GM18517 (cell line): ENCODE measurements around the gene PTPRN2.

ENCODE experiments used
- ATAC-seq: cut with Tn5 transposase; IDR thresholded peaks from one replicate; pipeline ENCODE4 v1.9.1; 2021; ENCODE audit warnings: mild to moderate bottlenecking, moderate library complexity; ENCODE audit not compliant: unreplicated experiment

Gene PTPRN2

DNA sequence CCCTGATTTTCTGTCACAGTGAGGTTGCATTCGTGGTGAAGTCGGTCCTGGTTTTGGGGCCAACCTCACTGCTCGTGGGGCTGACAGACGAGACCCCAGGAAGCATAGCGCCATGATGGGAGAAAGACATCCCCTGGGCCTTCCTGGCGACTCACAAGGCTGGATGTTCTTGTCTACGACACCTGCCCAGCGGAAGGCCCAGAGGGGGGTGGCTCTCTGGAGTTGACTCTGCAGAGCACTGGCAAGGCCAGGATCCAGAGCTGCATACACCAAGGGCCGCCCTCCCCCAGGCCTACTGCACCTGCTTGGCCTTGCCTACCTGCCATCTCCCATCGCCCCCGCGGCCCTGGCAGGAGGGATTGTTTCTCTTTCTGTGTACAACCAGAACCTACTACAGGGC is 608.9 kb downstream of the PTPRN2 start:
- ATAC-seq: no peak

GRCh38 chr7:157977717-157978496 is 609.7 kb downstream of the PTPRN2 start:
- ATAC-seq: no peak

DNA sequence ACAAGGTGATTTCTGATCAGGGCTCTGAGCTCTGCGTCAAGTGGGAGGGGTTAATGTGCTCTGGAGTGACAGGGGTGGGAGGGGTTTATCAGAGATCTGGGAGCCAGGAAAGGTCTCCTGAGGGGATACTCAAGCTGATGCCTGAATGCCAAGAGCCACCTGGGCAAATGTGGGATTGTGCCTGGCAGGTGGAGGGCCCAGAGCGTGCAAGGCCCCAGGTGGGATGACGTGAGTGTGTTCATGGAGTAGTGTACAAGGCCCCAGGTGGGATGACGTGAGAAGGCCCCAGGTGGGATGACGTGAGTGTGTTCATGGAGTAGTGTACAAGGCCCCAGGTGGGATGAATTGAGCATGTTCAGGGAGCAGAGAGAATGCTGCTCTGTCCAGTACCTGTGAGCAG is 610.3 kb downstream of the PTPRN2 start:
- no peak for ATAC-seq

- no peak for ATAC-seq
These were observed 611.2 kb downstream of the PTPRN2 start for GRCh38 chr7:157976406-157976805.

DNA sequence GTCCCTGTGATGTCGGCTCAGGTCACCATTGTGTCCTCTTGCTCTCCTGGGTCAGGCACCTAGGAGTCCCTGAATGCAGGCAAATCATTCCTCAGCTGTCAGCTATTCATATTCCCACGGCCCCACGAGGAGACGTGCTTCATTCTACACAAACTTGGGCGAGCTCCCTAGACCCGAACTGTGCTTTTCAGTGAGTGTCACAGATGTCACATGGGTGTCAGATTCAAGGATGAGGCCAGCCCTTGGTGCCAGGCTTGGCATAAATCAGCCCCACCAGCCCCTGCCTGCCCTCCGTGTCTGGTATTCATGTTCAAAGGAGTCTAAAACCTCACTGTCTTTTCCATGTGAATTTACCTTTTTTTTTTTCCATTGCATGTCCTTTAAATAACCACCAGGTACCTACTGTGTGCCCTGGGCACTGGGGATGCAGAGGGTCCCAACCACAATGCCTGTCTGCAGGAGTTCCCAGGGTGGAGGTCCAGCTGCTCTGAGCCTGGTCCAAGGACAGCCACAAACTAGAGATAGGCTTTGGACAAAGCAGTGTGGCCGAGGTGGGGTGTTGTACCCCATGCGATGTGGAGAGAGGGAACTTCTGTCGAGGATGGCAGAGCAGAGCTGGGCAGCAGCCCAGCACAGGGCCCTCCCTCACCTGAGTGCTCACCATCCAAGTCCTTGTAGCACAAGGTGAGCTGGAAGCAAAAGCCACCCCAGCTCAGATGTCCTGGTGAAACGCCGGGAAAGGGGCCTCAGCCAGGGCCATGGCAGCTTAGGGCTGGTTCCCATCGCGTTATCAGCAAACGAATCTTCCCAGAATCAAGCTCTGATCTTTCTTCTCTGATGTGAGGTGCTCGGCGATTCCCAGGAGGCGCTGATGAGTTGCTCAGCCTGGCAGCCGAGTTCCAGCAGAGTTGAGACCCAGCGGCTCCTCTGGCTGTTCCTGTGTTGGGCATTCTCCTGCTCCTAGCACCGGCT is 611.9 kb downstream of the PTPRN2 start:
- no peak for ATAC-seq

- no peak for ATAC-seq
These were observed 612.9 kb downstream of the PTPRN2 start for GRCh38 chr7:157974678-157975230.

DNA sequence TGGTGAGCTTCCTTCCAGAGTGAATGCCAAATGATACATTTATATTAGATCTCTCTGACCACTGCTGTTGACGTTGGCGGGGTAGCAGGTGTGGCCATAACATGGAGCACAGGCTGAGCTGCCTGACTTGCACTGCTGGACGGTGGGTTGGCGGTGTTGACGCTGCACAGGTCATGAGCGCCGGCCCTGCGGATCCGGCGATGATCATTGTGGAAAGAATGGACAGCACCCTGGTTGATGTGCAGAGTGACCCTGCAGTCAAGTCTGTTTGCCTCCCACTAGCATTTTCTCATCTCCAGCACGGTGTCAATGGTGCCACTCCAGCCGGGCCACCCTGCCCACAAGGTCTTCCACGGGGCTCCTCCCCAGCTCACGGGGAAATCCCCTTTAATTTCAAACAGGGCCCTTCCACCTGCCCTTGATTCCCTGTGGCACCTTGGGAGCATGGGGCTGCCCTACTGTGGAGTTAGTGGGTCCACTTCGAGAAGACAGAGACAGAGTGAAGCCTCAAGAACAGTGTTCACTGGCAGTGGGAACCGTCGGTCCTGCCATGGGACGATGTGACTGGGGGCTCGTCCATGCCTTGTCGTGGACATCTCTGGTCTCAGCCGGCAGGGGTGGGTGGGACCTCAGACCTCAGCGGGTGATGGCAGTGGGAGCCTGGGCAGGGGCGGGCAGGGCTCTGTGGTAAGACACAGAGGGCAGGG is 613.5 kb downstream of the PTPRN2 start:
- no peak for ATAC-seq

DNA sequence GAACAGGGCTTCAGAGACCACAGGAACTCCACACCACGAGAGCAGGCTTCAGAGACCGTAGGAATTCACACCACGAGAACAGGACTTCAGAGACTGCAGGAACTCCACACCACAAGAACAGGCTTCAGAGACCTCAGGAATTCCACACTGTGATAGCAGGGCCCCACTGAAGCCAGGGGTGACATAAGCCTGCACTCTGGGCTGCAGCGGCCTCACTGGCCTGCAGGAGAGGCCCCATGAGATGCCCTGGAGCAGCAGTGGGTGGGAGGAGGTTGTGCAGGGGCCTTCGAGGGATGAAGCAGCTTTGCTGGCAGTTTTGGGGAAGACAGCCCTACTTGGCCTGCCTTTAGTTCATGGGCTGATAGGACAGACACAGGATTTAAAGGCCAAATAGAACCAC is 614.7 kb downstream of the PTPRN2 start:
- ATAC-seq: no peak

- ATAC-seq: no peak
These were observed 616.1 kb downstream of the PTPRN2 start for GRCh38 chr7:157971501-157971900.

GRCh38 chr7:157970744-157971143 is 616.9 kb downstream of the PTPRN2 start:
- no peak for ATAC-seq

- ATAC-seq: no peak
These were observed 617.6 kb downstream of the PTPRN2 start for GRCh38 chr7:157969995-157970394.

- no peak for ATAC-seq
These were observed 621.1 kb downstream of the PTPRN2 start for GRCh38 chr7:157966490-157966889.

DNA sequence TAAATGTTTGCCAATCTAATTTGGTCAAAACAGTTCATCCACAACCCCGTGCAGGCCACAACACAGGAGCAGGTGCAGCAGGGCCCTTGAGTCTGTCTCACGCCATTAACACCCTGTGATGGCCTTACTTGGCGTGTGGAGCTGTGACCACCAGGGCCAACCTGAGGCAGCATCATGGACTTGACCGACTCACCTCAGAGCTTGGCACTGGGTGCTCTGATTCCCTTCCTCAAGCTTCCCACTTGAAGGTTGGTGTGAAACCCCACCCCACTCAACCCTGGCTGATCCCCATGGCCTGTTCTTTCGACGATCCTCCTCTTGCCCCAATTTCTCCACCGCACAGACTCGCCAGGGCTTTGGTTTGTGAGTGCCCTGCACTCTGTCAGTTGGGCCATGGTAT is 623.1 kb downstream of the PTPRN2 start:
- ATAC-seq: no peak

DNA sequence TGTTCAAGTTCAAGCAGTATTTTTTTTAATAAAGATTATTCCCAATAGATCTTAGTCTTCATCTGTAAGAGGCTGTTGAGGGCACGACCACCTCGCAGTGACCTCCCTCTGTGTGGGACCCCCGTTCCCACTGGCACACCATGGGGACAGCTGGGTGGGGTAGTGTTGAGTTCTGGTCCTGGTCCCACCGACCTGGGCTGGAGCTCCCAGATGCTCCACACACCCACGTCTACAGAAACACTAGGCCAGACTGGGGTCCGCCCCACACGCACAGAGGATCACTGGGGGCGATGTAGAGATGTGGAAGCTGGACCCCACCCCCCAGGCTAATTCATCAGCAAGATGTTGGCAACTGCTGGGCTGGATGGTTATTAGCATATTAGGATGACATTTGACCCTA is 623.6 kb downstream of the PTPRN2 start:
- no peak for ATAC-seq

DNA sequence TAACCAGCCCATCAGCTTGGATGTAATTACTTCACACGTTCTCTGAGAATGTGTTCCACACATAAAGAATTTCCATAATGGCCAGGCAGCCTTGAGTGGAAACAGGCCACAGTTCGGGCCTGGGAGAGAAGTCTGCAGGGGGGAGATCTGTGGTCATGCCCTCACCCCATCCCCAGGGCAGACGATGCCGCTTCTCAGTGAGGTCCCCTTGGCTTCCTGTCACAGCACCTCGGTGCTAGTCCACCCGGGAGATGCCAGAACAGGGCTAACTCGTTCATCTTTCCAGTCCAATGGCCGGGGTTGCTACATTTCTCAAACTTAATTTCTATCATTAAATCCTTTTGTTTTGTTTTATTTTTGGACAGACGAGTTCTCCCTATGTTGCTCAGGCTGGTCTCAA is 624.1 kb downstream of the PTPRN2 start:
- no peak for ATAC-seq

DNA sequence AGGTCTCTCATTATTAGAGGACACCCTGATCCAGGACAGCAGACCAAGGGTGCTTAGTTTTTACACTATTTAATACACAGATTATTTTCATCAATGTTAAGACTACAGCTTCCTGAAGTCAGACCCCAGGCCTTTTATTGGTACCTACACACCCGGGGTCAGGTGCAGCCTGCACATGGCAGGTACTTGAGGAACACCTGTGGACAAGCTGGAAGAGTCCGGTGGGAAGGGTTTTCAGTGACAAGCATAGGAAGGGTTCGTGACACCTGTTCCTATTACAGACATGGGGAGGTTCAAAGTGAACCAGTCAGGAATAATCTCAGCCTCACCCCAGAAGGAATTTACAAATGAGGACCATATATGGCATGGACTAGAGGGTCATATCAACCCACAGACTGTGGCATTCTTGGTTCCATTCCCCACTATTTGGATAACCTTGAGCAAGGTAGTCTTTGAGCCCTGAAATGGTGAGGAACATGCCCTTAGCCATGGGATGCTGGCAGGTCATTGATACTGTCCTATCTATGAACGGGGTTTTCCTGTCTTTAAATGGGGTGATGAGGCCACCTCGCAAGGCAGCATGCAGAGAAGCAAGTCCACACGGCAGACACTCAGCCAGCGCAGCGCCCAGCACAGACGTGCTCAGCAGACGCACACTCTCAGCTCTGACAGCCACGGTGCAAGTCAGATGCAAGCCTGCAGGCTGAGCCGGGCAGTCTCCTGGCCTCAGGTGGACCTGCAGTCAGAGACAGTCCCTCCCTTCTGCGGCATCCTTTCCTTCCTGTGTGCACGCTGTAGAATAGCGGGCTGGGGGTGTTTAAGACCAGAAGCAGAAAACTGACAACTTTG is 624.9 kb downstream of the PTPRN2 start:
- ATAC-seq: no peak

GRCh38 chr7:157961731-157962457 is 625.7 kb downstream of the PTPRN2 start:
- ATAC-seq: no peak

DNA sequence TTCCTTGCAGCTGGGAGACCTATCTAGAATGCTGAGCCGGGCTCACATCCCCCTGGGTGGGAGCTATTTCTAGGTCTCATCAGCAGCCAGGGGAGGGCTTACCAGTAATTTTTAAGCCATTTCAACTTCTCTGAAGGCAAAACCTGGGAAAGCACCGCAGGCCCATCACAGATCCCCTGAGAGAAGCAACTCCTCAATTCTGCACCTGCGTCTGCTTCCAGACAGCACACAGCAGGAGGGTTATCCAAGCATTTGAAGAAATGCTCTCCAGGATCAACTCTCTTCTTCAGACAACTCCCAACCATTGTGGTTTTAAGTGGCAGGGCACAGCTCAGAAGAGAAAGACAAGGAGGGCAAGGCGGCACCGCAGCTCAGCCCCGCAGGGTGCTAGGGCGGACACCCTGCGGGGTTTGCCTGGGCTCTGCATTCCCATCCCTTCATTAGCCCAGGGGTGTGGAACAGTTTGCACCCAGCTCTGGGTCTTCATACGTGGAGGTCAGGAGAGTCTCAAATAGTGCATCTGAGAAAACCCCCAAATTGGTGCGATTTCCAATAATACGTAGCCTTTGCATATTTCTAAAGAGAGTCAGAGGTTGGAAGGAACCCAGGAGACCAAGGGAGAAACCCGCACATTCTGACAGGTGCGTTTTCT is 632.1 kb downstream of the PTPRN2 start:
- no peak for ATAC-seq

DNA sequence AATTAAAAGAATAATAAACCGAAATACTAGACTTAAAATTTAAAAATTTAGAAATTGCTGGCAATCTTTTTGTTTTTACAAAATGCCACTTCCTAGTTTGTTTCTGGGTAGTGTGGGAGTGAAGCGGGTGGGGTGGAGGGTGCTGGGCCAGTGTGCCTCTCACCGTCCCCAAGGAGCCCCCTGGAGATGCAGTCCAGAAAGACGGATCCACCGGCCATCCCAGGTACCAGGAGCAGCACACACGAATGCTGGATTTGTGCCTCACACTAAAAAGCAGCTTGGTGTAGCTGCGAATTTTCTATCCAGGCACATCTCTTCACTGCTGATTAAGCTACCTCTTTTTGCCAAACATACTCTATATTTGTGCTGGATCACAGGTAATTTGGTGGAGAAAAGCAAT is 632.7 kb downstream of the PTPRN2 start:
- no peak for ATAC-seq
